Measurements from ENCODE around the gene SVOPL. TPM values are rescaled to one million over a fixed set of nuclear protein-coding genes. Genes with fewer than 3 reads are reported as not detected.

SVOPL gene
- polyA plus RNA-seq, 3 donors, result 2.3 to 2.9 (median 2.9) TPM

DNA sequence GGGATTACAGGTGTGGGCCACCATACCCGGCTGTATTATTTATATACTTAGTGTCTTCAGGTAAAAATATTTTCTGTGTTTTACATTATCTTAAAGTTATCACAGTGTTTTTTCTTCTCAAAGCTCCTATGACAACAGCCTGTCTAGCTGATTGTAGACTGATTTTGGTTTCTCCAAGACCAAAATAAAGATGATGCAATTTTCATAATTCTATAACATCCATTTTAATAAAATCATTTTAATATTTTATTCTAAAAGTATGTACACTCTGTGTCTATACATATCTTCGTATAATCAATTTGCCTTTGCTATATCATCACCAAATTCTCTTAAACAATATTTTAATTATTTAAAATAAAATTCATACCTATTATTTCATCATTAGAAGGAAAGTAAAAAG lies 132.5 kb downstream of the SVOPL start:
- DNase-seq (ENCODE audit: low read depth in 3 of 3, low spot score in 2 of 3), result no peak

DNA sequence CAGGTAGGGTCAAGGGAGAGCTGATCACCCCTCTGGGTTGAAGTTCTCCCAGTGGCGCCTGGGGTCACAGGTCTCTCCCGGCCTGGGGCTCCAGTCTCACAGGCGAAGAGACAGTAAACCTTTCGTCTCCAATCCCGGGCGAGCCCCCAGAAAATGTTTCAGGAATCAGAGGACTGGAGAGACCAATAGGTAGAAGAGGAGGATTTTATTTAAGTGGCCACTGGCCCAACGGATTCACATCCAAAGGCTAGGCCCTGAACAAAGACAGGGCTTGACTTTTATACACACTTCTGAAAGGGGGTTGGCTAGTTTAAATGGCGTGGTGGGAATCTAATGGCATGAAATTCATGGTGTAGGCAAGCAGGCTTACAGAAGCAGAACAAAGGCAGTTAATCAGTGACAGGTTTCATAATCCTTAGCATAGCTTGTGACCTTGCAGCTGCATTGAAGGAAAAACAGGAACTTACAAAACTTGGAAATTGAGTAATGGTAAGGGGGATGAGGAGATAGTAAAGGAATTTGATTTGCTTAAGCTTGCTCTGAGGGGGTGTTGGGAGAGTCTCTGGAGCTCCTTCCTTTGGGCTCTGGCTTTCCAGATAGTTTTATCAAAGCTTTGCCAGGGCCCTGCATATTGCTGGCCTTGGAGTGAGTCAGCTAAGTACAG lies 135.6 kb downstream of the SVOPL start:
- no peak for DNase-seq (ENCODE audit: low read depth in 3 of 3, low spot score in 2 of 3)

DNA sequence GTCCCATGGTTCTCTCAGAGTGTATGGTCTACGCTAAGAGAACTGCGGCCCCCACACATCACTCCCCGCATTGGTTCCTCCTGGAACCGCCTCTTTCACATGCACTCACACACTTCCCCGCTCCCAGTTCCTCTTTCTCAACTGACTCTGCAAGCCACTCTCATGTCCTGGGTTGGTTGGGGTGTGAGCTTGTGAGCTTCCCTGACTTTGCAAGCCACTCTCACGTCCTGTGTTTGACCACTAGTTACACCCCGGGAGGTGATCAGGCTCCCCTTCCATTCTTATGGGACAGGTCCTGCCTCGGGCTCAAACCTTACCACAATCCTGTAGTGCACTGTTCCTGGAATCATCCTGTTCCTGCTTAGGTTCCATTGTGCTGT lies 136.1 kb downstream of the SVOPL start:
- DNase-seq (ENCODE audit: low read depth in 3 of 3, low spot score in 2 of 3), result no peak

DNA sequence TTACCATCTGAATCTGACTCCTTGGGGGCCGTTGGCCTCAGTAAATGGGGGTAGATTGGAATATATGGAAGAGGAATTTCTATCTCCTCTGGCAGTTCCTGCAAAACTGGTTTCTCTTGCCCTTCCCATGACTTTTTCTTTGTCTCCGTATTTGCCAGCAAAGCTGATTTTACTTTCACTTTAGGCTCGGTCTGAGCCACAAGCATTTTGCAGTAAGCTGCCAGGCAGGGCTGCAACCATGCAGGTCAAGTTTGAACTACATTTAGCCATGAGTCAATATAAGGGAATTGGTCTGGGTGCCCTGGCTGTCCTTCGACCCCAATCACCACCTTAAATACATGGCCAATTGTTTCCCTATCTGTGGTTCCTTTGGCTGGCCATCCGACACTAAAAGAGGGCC lies 136.8 kb downstream of the SVOPL start:
- no peak for DNase-seq (ENCODE audit: low read depth in 3 of 3, low spot score in 2 of 3)

DNA sequence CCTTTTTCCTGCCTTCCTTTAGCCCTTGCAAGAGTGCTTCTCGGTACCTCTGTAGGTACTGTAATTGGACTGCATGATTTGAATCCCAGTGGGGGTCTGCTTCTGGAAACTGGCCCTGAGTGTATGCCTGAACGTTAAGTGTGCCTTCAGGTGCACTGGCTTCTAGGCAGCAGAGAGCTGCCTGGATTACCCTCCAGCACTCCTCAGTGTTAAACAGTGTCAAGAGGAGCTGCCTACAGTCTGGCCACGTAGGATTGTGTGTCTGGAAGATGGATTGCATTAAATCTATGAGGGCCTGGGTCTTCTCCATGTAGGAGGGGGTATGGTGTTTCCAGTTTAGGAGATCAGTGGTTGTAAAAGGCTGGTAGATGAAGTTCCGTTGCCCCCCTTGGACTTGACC lies 137.4 kb downstream of the SVOPL start:
- no peak for DNase-seq (ENCODE audit: low read depth in 3 of 3, low spot score in 2 of 3)

DNA sequence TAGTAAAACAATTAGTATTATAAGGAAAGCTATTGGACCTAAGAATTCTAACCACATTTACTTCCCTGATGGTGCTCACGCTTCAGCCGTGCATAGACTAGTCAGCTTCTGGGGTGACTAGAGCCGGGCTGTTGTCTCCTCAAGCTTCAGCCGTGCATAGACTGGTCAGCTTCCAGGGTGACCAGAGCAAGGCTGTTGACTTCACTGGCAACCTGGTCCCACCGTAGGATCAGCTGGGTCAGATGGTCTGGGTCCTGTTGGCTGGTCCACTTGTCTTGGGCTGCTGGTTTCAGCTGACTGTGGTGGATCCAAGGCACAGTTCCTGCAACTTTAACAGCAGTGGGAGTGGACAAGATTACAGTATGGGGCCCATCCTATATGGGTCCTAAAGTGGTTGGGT lies 141.7 kb downstream of the SVOPL start:
- no peak for DNase-seq (ENCODE audit: low read depth in 3 of 3, low spot score in 2 of 3)

DNA sequence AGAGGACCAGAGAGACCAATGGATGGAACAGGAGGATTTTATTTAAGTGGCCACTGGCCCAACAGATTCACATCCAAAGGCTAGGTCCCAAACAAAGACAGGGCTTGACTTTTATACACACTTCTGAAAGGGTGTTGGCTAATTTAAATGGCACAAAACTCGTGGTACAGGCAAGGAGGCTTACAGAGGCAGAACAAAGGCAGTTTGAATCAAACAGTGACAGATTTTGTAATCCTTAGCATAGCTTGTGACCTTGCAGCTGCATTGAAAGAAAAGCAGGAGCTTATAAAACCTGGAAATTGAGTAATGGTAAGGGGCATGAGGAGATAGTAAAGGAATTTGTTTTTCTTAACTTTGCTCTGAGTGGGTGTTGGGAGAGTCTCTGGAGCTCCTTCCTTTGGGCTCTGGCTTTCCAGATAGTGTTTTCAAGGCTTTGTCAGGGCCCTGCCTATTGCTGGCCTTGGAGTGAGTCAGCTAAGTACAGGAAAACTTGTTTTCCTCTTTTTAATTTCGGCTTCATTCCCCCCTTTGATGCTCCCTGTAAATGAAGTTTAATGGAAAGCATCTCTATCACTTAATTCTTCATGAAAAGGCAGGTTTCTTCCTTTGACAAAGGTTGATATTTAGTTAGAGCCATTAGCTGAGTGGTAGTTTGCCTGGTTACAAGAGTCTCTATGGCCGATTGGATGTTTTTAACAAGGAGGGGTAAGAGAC lies 144.2 kb downstream of the SVOPL start:
- no peak for DNase-seq (ENCODE audit: low read depth in 3 of 3, low spot score in 2 of 3)

DNA sequence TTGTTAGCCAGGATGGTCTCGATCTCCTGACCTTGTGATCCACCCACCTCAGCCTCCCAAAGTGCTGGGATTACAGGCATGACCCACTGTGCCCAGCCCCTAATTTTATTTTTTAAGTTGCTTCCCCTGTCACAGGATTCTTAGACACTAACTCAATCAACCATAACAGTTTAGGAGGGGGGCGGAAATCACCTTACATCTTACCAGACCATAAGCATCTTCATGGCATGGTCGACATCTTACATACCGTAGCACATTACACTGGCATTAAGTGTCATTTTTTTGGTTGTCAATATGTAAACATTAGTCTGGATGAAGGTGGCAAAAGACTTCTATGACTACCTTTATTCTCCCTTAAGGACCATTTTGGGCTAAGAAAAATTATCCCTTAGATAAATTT lies 145.5 kb downstream of the SVOPL start:
- DNase-seq (ENCODE audit: low read depth in 3 of 3, low spot score in 2 of 3), result no peak

DNA sequence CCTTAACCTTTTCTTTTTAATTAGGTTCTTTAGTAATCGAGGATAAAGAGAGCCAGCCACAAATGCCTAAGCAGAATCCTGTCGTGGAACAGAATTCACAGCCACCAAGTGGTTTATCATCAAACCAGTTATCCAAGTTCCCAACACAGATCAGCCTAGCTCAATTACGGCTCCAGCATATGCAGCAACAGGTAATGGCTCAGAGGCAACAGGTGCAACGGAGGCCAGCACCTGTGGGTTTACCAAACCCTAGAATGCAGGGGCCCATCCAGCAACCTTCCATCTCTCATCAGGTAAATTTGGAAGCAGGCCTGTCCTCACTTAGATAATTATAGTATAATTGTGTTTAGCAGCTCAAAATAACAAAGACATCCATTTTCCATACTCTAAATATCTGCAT lies 146.5 kb downstream of the SVOPL start:
- no peak for DNase-seq (ENCODE audit: low read depth in 3 of 3, low spot score in 2 of 3)

DNA sequence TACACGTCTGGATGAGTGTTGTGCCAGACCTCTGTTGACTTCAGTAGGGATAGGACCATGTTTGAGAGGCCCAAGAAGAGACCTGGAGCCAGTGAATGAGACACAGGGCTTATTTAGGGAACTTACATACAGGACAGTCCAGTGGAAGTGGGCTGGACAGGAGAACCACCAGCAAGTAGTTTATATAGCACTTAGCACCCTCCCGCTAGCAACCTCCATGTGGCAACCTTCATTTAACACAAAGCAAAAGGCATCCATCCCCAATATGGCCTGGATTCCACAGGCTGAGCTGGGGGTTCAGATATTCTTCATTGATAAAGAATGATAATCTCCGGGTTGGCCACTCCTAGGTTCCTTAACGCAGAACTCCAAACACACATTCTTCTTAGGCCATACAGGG lies 147.4 kb downstream of the SVOPL start:
- no peak for DNase-seq (ENCODE audit: low read depth in 3 of 3, low spot score in 2 of 3)

DNA sequence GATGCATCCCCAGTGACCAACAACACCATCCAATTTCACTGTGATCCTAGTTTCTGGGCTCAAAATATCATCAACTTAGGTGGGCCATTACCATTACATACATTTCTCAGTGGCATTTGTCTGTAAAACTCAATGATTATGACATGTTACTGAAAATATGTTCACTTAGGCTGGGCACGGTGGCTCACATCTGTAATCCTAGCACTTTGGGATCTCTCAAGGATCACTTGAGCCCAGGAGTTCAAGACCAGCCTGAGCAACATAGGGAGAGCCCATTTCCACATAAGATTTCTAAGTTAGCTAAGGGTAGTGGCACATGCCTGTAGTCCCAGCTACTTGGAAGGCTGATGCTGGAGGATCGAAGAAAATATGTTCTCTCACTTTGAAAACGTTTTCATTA lies 150.1 kb downstream of the SVOPL start:
- DNase-seq (ENCODE audit: low read depth in 3 of 3, low spot score in 2 of 3), result no peak

DNA sequence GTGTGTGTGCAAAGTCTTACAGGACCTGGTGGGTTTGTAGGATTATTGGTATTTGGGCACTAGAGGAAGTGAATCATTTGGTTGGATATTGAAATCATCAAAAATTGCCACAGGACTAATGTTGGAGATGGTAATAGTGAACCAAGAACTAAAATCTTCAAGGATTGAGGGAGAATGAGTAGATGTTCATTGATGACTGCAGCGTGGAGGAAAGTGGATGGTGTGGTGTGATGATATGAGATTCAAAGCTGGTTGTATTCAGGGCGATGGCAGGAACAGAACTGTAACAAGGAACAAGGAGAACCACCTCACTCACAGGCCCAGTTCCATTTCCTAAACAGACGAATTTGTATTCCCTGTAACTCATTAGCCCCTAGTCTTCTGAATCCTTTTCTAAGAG lies 150.8 kb downstream of the SVOPL start:
- DNase-seq (ENCODE audit: low read depth in 3 of 3, low spot score in 2 of 3), result no peak

DNA sequence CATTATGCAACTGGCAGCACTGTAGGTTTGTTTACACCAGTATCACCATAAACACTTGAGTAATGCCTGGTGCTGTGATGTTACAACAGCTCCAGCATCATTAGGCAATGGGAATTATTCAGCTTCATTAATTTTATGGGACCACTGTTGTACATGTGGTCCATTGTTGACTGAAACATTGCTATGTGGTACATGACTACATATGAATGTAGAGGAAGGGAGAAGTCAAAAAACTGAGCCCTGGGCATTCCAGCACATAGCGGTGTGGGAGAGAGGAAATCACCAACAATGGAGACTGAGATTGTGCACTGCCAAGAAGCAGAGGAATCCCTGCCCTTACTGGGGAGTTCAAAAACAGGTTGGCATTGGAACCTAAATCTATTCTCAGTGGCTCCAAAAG lies 152.1 kb downstream of the SVOPL start:
- DNase-seq (ENCODE audit: low read depth in 3 of 3, low spot score in 2 of 3), result no peak

DNA sequence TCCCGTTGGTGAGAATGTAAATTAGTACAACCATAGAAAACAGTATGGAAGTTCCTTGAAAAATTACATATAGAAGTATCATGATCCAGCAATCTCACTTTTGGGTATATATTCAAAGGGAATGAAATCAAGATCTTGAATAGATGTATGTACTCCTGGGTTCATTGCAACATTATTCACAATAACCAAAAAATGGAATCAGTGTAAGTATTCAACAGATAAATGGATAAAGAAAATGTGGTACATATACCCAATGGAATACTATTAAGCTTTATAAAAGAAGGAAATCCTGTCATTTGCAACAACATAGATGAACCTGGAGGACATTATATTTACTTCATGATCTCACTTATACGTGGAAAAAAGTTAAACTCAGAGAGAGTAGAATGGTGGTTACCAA lies 154.3 kb downstream of the SVOPL start:
- no peak for DNase-seq (ENCODE audit: low read depth in 3 of 3, low spot score in 2 of 3)

DNA sequence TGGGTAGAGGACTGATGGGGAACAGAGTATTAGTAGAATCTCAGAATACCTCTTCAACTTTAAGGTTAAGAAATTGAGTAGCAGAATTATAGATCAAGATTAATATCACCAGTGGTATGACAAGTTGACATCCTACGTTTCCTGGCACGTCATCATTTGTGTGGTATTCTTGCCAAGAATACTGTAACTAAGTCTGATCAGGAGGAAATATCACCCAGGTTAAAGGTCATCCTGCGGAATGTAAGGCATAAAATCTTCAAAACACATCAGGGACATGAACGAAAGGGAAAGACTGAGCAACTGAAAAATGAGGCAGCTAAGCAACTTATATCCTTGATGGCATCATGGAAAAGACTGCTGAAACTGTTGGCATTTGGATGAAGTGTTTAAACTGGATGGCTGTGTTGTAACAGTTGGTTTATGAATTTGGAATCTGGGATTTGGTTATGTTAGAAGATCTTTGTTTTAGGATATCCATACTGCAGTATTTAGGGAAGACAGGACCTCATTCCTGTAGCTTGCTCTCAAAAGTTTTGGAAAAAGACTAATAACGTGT lies 155.0 kb downstream of the SVOPL start:
- DNase-seq (ENCODE audit: low read depth in 3 of 3, low spot score in 2 of 3), result no peak

DNA sequence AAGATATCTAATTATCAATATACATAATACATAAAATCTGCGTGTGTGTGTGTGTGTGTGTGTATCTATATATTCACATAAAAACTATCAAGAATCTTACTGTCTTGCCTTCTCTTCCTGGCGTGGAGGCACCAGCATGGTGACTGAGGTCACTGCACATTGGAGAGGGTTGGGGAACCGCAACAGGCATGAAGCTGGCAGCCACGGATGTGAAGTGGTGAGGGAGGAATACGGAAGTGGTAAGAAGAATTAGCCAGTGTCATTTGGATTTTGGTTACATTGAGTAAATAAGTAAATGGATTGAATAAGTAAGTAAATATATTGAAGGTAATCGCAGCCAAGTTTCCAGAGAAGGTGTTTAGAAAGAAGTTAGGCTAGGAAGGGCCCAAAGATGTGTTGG lies 156.0 kb downstream of the SVOPL start:
- DNase-seq (ENCODE audit: low read depth in 3 of 3, low spot score in 2 of 3), result no peak

Other genes starting within 250 kb of the SVOPL start
- 10 to 100 TPM; 59.5 to 66.1 (median 64.4) TPM for gene TRIM24, start 241.1 kb downstream of the SVOPL start, polyA plus RNA-seq (ENCODE audit: insufficient read length in 3 of 3)
- gene TMEM213, start 96.6 kb upstream of the SVOPL start, polyA plus RNA-seq (ENCODE audit: insufficient read length in 3 of 3), result 10 to 100 TPM; 43.9 to 48.0 (median 44.4) TPM
- 10 to 100 TPM; 78.9 to 81.5 (median 81.4) TPM for gene ATP6V0A4, start 96.8 kb upstream of the SVOPL start, polyA plus RNA-seq (ENCODE audit: insufficient read length in 3 of 3)